ENCODE measurements around the gene MAS1. TPM values are rescaled to one million over a fixed set of nuclear protein-coding genes. Genes with fewer than 3 reads are reported as not detected.

Gene MAS1
- total and polyA plus RNA-seq, 9 of the 15 experiments (the other 6 are each of a cell fraction or from before 2014, with no cell fraction given), result not detected

DNA sequence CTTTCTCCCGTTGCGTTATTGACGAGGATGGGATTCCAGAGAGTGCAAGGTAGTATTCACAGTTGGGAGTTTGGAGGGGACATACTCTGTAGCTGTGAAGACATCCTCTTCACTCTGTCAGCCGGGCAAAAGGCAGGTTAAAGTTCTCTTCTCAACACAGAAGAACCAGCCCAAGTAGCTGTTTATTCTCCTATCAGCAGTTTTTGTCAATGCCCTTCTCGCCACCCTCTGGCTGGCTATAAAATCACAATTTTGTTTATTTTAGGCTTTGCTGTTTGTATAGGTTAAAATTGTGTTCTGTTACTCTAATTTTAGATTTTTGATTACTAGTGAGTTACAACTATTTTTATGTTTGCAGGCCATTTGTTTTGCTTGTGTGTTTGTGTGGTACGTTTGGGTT, 37.9 kb upstream of the MAS1 start (continued):
- TF ChIP-seq, protein P1, sequence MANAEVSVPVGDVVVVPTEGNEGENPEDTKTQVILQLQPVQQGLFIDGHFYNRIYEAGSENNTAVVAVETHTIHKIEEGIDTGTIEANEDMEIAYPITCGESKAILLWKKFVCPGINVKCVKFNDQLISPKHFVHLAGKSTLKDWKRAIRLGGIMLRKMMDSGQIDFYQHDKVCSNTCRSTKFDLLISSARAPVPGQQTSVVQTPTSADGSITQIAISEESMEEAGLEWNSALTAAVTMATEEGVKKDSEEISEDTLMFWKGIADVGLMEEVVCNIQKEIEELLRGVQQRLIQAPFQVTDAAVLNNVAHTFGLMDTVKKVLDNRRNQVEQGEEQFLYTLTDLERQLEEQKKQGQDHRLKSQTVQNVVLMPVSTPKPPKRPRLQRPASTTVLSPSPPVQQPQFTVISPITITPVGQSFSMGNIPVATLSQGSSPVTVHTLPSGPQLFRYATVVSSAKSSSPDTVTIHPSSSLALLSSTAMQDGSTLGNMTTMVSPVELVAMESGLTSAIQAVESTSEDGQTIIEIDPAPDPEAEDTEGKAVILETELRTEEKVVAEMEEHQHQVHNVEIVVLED (CRISPR knock-in tag; IDR thresholded peaks at IDR 0.05), result no peak
- no peak for TF ChIP-seq SMARCE1 (IDR thresholded peaks at IDR 0.05)
- no peak for TF ChIP-seq ZNF699 (CRISPR knock-in tag; IDR thresholded peaks at IDR 0.05; ENCODE audit: insufficient replicate concordance)
- peak; percentile 57; the same call in 1 of the 2 replicates for TF ChIP-seq DEAF1 (CRISPR knock-in tag; IDR thresholded peaks at IDR 0.05)
- peak; percentile 82 for TF ChIP-seq ZNF316 (IDR thresholded peaks at IDR 0.05)
- TF ChIP-seq EWSR1 (IDR thresholded peaks at IDR 0.05; ENCODE audit: borderline replicate concordance, low read depth, partially characterized antibody), result no peak
- TF ChIP-seq ZFX (CRISPR knock-in tag; IDR thresholded peaks at IDR 0.05), result no peak
- TF ChIP-seq MECOM (CRISPR knock-in tag; IDR thresholded peaks at IDR 0.05), result no peak
- TF ChIP-seq C11orf30 (IDR thresholded peaks at IDR 0.05; ENCODE audit: low read depth), result peak; percentile 83
- no peak for TF ChIP-seq MNT (conservative IDR thresholded peaks at IDR 0.05)
- TF ChIP-seq TOE1 (IDR thresholded peaks at IDR 0.05; ENCODE audit: borderline replicate concordance), result no peak
- TF ChIP-seq TOE1 (CRISPR knock-in tag; IDR thresholded peaks at IDR 0.05; ENCODE audit: borderline replicate concordance, low read depth), result no peak
- peak; percentile 66 to 76 for TF ChIP-seq RAD21 (CRISPR knock-in tag; conservative IDR thresholded peaks at IDR 0.05 in 1 of 2, IDR thresholded peaks at IDR 0.05 in 1 of 2)
- no peak for TF ChIP-seq PHB2 (IDR thresholded peaks at IDR 0.05; ENCODE audit: low read depth)
- TF ChIP-seq MAFG (tag; conservative IDR thresholded peaks at IDR 0.05), result peak; percentile 66

Data from K562 (cell line).